DND-41 (cell line): Measurements from ENCODE around the gene FUNDC2.

Experiments
- ATAC-seq: fragments of 200-7000 bp; cut with Tn5 transposase; 3 replicates; pipeline ENCODE4 v1.9.1; 2021; ENCODE audit warnings: low read depth; ENCODE audit not compliant: insufficient read depth
- DNase-seq: peaks from one replicate; pipeline ENCODE4 v3.0.0-alpha.2; 2020
- H2AFZ ChIP-seq: 2 replicates; pipeline ENCODE4 v1.6.0; 2012; ENCODE audit warnings: low read depth, low read length
- H3K27ac ChIP-seq: 2 replicates; pipeline ENCODE4 v1.5.1; 2012; ENCODE audit warnings: low read length, inconsistent platforms
- H3K27me3 ChIP-seq: fragments of 200-600 bp; sonication (generic); 2 replicates; pipeline ENCODE4 v1.6.0; 2012; ENCODE audit warnings: low read length, mild to moderate bottlenecking, inconsistent platforms; ENCODE audit not compliant: insufficient read depth, poor library complexity
- H3K36me3 ChIP-seq: 2 replicates; pipeline ENCODE4 v1.5.1; 2012; ENCODE audit warnings: low read length, inconsistent platforms; ENCODE audit not compliant: insufficient read depth
- H3K4me1 ChIP-seq: 2 replicates; pipeline ENCODE4 v1.5.1; 2012; ENCODE audit warnings: mild to moderate bottlenecking, low read length; ENCODE audit not compliant: insufficient read depth
- H3K4me2 ChIP-seq: 2 replicates; pipeline ENCODE4 v1.6.0; 2012; ENCODE audit warnings: mild to moderate bottlenecking, moderate library complexity, low read length, inconsistent platforms; ENCODE audit not compliant: insufficient read depth
- H3K4me3 ChIP-seq, 2 experiments: fragments of 200-600 bp in 1 of 2; shearing (Covaris generic) in 1 of 2; 2 replicates each; pipeline ENCODE4 v1.5.1; 2012 to 2016; ENCODE audit warnings: inconsistent platforms in 2 of 2, low read length in 2 of 2, mild to moderate bottlenecking in 2 of 2, low read depth in 1 of 2, moderate library complexity in 1 of 2
- H3K79me2 ChIP-seq: 2 replicates; pipeline ENCODE4 v1.6.0; 2012; ENCODE audit warnings: low read length, inconsistent platforms; ENCODE audit not compliant: insufficient read depth
- H3K9ac ChIP-seq: 2 replicates; pipeline ENCODE4 v1.6.0; 2012; ENCODE audit warnings: low read depth, mild to moderate bottlenecking, inconsistent platforms, low read length, moderate library complexity
- H3K9me3 ChIP-seq: 2 replicates; pipeline ENCODE4 v1.5.1; 2012; ENCODE audit warnings: low read length, moderate library complexity, mild to moderate bottlenecking, inconsistent platforms; ENCODE audit not compliant: insufficient read depth, severe bottlenecking
- H4K20me1 ChIP-seq: 2 replicates; pipeline ENCODE4 v1.6.0; 2012; ENCODE audit warnings: low read length; ENCODE audit not compliant: insufficient read depth
- EZH2 ChIP-seq: IDR thresholded peaks from 3 replicates; pipeline ENCODE4 v1.6.1; 2012; ENCODE audit warnings: borderline replicate concordance, low read depth, mild to moderate bottlenecking, moderate library complexity, low read length, inconsistent platforms; ENCODE audit not compliant: severe bottlenecking
- TF ChIP-seq, protein P1 (sequence below): IDR thresholded peaks from 2 replicates; pipeline ENCODE4 v1.5.1; 2012; ENCODE audit warnings: borderline replicate concordance, low read length, moderate library complexity, mild to moderate bottlenecking; ENCODE audit not compliant: poor library complexity, severe bottlenecking; ENCODE audit errors: extremely low read depth

FUNDC2 gene

GRCh38 chrX:155020591-155020990, 6.1 kb upstream of the FUNDC2 start:
- Histone ChIP-seq H3K4me1 (no peaks in the 10 kb centered on the region), H3K27me3 (no peaks in the 10 kb centered on the region), H3K9ac (no peak overlapping the region), H3K79me2 (no peaks in the 10 kb centered on the region), H2AFZ (no peak overlapping the region), H3K36me3 (no peaks in the 10 kb centered on the region), H3K4me2 (no peak overlapping the region), H4K20me1 (no peaks in the 10 kb centered on the region), H3K27ac (no peak overlapping the region), H3K4me3 (no peak overlapping the region), H3K9me3 (no peaks in the 10 kb centered on the region)
- TF ChIP-seq, protein P1, sequence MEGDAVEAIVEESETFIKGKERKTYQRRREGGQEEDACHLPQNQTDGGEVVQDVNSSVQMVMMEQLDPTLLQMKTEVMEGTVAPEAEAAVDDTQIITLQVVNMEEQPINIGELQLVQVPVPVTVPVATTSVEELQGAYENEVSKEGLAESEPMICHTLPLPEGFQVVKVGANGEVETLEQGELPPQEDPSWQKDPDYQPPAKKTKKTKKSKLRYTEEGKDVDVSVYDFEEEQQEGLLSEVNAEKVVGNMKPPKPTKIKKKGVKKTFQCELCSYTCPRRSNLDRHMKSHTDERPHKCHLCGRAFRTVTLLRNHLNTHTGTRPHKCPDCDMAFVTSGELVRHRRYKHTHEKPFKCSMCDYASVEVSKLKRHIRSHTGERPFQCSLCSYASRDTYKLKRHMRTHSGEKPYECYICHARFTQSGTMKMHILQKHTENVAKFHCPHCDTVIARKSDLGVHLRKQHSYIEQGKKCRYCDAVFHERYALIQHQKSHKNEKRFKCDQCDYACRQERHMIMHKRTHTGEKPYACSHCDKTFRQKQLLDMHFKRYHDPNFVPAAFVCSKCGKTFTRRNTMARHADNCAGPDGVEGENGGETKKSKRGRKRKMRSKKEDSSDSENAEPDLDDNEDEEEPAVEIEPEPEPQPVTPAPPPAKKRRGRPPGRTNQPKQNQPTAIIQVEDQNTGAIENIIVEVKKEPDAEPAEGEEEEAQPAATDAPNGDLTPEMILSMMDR: no peak
- TF ChIP-seq EZH2: no peak
- DNase-seq (no peak), ATAC-seq (no peak)

DNA sequence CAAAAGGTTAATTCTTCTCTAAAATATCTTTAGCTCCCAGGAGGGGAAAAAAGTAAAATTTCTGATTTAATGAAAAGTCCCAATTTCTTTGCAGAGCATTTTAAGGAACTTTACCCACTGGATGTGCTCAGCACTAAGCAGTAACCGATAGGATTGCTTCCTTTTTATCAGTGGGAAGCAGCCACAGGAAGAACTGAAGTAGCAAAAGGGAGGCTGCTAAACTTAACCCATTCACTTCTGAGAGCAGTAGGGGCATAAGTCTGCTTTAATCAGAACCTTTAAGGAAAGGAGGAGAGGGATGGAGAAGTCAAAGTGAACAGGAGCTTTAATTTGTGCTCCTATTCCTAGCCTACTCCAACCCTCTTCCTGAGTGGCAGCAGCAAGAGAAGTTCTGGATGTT, 4.1 kb upstream of the FUNDC2 start, which contains the start of gene F8:
Gene F8 (minus strand): TSS at position 139 of the 400 bp plus-strand sequence. CDS start 171 bp downstream, outside the sequence.
- no peak within 1 kb of the TSS for H3K27ac ChIP-seq
- DNase-seq (no peak), ATAC-seq (no peak)
- H3K36me3 ChIP-seq: no peaks in the 10 kb centered on the region; the same call in 1 of the 2 replicates
- no peak within 1 kb of the TSS for H3K9ac ChIP-seq
- no peaks in the 10 kb centered on the region for H3K27me3 ChIP-seq
- H3K4me2 ChIP-seq: no peak within 1 kb of the TSS
- H3K4me1 ChIP-seq: peaks cover 6% of the 10 kb centered on the region; the same call in 1 of the 2 replicates
- no peak within 1 kb of the TSS for H2AFZ ChIP-seq
- TF ChIP-seq, protein P1: no peak
- no peak for TF ChIP-seq EZH2
- peaks cover 6% of the 10 kb centered on the region for H3K79me2 ChIP-seq
- H4K20me1 ChIP-seq: no peaks in the 10 kb centered on the region
- H3K4me3 ChIP-seq: no peak within 1 kb of the TSS
- no peaks in the 10 kb centered on the region for H3K9me3 ChIP-seq

DNA sequence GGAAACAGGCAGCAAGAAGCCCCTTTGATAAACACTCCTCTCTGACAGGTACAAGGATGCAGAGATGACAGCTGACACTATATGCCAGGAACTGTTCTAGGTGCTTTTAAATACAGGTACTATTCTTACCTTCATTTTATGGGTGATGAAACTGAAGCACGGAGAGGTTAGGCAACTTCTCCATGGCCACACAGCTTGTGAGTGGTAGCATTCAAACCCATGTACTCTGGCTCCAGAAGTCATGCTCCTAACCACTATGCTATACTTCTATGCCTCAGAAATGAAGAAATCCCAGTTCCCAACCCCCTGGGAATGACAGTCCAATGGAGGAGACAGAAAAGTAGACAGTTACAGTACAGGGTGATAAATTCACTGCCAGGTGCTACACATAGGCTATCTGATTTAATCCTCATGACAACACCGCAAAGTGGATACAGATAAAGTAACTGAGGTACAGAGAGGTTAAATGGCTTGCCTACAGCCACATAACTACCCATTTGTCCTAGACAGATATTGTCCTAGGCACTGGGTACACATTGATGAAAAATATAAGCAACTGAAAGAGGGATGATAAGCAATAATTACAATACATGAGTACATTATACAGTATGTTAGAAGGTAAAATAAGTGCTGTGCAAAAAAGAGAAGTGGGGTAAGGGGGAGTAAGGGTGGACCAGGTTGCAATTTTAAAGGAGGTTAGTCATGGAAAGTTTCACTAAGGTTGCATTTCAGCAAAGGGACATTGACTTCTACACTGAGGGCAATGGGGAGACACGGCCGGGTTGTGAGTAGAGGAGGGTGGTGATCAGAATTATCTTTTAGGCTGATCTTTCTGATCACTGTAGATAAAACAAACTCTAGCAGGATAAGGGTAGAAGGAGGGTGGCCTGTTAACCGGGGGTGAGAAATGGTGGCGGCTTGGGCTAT, 2.5 kb upstream of the FUNDC2 start:
- no peaks in the 10 kb centered on the region for H3K9me3 ChIP-seq
- H3K4me1 ChIP-seq: peaks cover 22% of the 10 kb centered on the region
- no peaks in the 10 kb centered on the region for H3K27me3 ChIP-seq
- no peak overlapping the region for H3K27ac ChIP-seq
- DNase-seq (no peak), ATAC-seq (no peak)
- H3K4me3 ChIP-seq: no peak overlapping the region
- no peak overlapping the region for H2AFZ ChIP-seq
- no peaks in the 10 kb centered on the region; the same call in 1 of the 2 replicates for H3K36me3 ChIP-seq
- H3K79me2 ChIP-seq: peaks cover 22% of the 10 kb centered on the region
- no peak overlapping the region for H3K4me2 ChIP-seq
- H4K20me1 ChIP-seq: no peaks in the 10 kb centered on the region
- no peak overlapping the region for H3K9ac ChIP-seq
- TF ChIP-seq EZH2: no peak
- TF ChIP-seq, protein P1: no peak
